Measurements from ENCODE around the gene COL6A1.

DNA sequence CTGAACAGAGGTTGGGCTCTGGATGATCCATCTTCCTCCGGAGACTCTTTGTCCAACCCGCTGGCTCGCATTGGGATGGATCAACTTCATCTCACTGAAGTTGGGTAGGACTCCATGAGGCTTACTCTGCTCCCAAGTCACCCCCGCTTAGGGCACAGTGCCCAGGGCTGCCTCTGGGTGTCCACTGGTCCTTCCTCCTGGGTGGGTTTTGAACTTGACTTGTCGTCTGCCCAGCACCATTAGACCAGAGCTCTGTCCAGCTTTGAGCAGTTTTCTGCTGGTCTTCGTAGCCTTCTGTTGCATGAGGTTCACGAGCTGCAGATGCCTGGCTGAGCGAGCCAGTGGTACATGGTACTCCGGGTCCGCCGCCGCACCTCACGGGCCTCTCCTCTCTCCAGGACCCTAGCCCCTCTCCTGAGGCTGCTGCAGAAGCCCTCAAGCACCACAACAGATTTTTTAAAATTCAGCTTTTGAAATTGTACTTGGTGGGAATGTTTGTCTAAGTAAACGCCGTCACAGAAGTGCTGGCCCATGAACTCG lies 33.8 kb upstream of the COL6A1 start:
- TF ChIP-seq, protein P1, sequence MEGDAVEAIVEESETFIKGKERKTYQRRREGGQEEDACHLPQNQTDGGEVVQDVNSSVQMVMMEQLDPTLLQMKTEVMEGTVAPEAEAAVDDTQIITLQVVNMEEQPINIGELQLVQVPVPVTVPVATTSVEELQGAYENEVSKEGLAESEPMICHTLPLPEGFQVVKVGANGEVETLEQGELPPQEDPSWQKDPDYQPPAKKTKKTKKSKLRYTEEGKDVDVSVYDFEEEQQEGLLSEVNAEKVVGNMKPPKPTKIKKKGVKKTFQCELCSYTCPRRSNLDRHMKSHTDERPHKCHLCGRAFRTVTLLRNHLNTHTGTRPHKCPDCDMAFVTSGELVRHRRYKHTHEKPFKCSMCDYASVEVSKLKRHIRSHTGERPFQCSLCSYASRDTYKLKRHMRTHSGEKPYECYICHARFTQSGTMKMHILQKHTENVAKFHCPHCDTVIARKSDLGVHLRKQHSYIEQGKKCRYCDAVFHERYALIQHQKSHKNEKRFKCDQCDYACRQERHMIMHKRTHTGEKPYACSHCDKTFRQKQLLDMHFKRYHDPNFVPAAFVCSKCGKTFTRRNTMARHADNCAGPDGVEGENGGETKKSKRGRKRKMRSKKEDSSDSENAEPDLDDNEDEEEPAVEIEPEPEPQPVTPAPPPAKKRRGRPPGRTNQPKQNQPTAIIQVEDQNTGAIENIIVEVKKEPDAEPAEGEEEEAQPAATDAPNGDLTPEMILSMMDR (IDR thresholded peaks at IDR 0.05) = no peak
- TF ChIP-seq ZFX (IDR thresholded peaks at IDR 0.05; ENCODE audit: borderline replicate concordance) = no peak

All from 22Rv1 (cell line).